Measurements from ENCODE around the gene RSKR.

- TF ChIP-seq ZNF518B (CRISPR knock-in tag; IDR thresholded peaks at IDR 0.05) (no peak), POLR2A (conservative IDR thresholded peaks at IDR 0.05) (no peak), CBFB (CRISPR knock-in tag; IDR thresholded peaks at IDR 0.05) (no peak), ZNF197 (CRISPR knock-in tag; IDR thresholded peaks at IDR 0.05; ENCODE audit: low read depth) (no peak), CTCF (IDR thresholded peaks at IDR 0.05 in 2 of 3, conservative IDR thresholded peaks at IDR 0.05 in 1 of 3; ENCODE audit: insufficient read depth in 2 of 3, low read depth in 1 of 3, low read length in 3 of 3) (no peak), KAT2B (IDR thresholded peaks at IDR 0.05; ENCODE audit: low read depth, low read length) (no peak), FOXA3 (CRISPR knock-in tag; conservative IDR thresholded peaks at IDR 0.05 in 1 of 2, IDR thresholded peaks at IDR 0.05 in 1 of 2) (no peak), NFIC (IDR thresholded peaks at IDR 0.05) (no peak), ZNF583 (CRISPR knock-in tag; IDR thresholded peaks at IDR 0.05) (no peak), ELF4 (CRISPR knock-in tag; IDR thresholded peaks at IDR 0.05) (no peak)
Observed at GRCh38 chr17:28635506-28635905, 21.5 kb upstream of the RSKR start.

Data from K562 (cell line).